ENCODE results near the gene CISH. TPM values are rescaled to one million over a fixed set of nuclear protein-coding genes. Genes with fewer than 3 reads are reported as not detected.

The CISH gene
- total RNA-seq, 1 donor from 2014 or later: 6.1 TPM

DNA sequence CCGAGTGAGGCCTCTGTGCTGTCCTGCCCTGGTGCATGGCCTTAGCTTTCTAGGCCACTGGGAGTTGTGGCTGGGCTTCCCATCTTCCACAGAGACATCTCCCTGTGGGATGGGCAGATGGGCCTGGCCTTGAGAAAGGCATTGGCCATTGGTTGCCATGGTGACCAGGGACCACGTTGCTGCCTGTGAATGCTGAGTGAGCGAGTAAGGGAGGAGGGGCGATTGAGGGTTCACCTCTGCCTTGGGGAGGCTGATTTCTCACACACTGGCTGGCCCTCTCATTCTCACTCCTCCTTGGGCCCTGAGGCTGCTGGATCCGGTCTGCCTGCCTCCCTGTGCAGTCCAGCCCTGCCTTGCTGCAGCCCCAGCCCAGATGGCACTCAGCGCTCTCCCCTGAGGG, 36.7 kb upstream of the CISH start:
- peaks cover 0 to 16% of the 10 kb centered on the region in 2 donors for H3K4me1 ChIP-seq
- no peaks in the 10 kb centered on the region for H3K27me3 ChIP-seq
- H3K4me3 ChIP-seq: no peak overlapping the region
- H3K9me3 ChIP-seq: no peaks in the 10 kb centered on the region
- DNase-seq (ENCODE audit: low spot score in 2 of 2): no peak
- no peak overlapping the region for H3K27ac ChIP-seq
- intact Hi-C loops (cut with DNase I): no loop called here
- no peak for TF ChIP-seq CTCF (IDR thresholded peaks at IDR 0.05)
- H3K36me3 ChIP-seq: peaks cover 0 to 23% of the 10 kb centered on the region in 2 donors

DNA sequence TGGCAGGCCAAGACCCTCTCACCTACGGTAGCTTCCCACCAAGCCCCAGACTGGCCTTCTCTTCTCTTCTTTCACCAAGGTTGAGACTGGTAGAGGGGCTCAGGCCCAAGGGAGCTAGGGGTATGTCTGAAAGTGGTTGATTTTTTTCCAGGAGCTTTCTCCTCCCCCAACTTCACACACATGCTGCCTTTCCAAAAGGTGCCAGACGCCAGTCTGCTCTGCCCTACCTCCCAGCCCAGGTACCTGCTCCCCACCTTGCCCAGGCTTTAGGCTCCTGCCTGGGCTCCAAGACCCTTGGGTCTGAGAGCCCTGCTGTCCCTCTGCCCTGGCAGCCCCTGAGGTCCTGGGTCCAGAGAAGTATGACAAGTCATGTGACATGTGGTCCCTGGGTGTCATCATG, 33.8 kb upstream of the CISH start:
- no peaks in the 10 kb centered on the region for H3K9me3 ChIP-seq
- peaks cover 6 to 33% of the 10 kb centered on the region in 2 donors for H3K36me3 ChIP-seq
- H3K27ac ChIP-seq: no peak overlapping the region
- intact Hi-C loops (cut with DNase I): no loop called here
- H3K4me3 ChIP-seq: no peak overlapping the region
- no peak for TF ChIP-seq CTCF (IDR thresholded peaks at IDR 0.05)
- H3K27me3 ChIP-seq: no peaks in the 10 kb centered on the region
- H3K4me1 ChIP-seq: peaks cover 0 to 16% of the 10 kb centered on the region in 2 donors
- DNase-seq (ENCODE audit: low spot score in 2 of 2): no peak

GRCh38 chr3:50644561-50644960, 33.0 kb upstream of the CISH start:
- peaks cover 7 to 33% of the 10 kb centered on the region in 2 donors for H3K36me3 ChIP-seq

GRCh38 chr3:50642382-50642781, 30.8 kb upstream of the CISH start:
- peaks cover 7 to 33% of the 10 kb centered on the region in 2 donors for H3K36me3 ChIP-seq
- intact Hi-C loops (cut with DNase I): no loop called here

More at GRCh38 chr3:50644561-50644960, 33.0 kb upstream of the CISH start:
- DNase-seq (ENCODE audit: low spot score in 2 of 2): no peak
- no peak for TF ChIP-seq CTCF (IDR thresholded peaks at IDR 0.05)
- no peaks in the 10 kb centered on the region for H3K9me3 ChIP-seq
- no peak overlapping the region for H3K4me3 ChIP-seq
- peaks cover 0 to 13% of the 10 kb centered on the region in 2 donors for H3K4me1 ChIP-seq
- H3K27ac ChIP-seq: peak overlapping the region in 1 of 2 donors; percentile 4
- H3K27me3 ChIP-seq: no peaks in the 10 kb centered on the region
- intact Hi-C loops (cut with DNase I): no loop called here

GRCh38 chr3:50639055-50639494, 27.5 kb upstream of the CISH start:
- intact Hi-C loops (cut with DNase I): no loop called here
- no peak for TF ChIP-seq CTCF (IDR thresholded peaks at IDR 0.05)
- Histone ChIP-seq H3K4me1 (peaks cover 0 to 3% of the 10 kb centered on the region in 2 donors), H3K36me3 (peaks cover 7 to 13% of the 10 kb centered on the region in 2 donors), H3K27ac (no peak overlapping the region), H3K27me3 (no peaks in the 10 kb centered on the region), H3K4me3 (no peak overlapping the region), H3K9me3 (no peaks in the 10 kb centered on the region)
- no peak for DNase-seq (ENCODE audit: low spot score in 2 of 2)

More at GRCh38 chr3:50642382-50642781, 30.8 kb upstream of the CISH start:
- Histone ChIP-seq H3K4me1 (peaks cover 0 to 9% of the 10 kb centered on the region in 2 donors), H3K4me3 (no peak overlapping the region), H3K27ac (no peak overlapping the region), H3K27me3 (no peaks in the 10 kb centered on the region), H3K9me3 (no peaks in the 10 kb centered on the region)
- no peak for DNase-seq (ENCODE audit: low spot score in 2 of 2)
- no peak for TF ChIP-seq CTCF (IDR thresholded peaks at IDR 0.05)

GRCh38 chr3:50637945-50638344, 26.4 kb upstream of the CISH start:
- DNase-seq (ENCODE audit: low spot score in 2 of 2): no peak
- Histone ChIP-seq H3K27ac (no peak overlapping the region), H3K4me1 (no peaks in the 10 kb centered on the region), H3K9me3 (no peaks in the 10 kb centered on the region), H3K27me3 (no peaks in the 10 kb centered on the region), H3K4me3 (no peak overlapping the region), H3K36me3 (peaks cover 7% of the 10 kb centered on the region in 2 donors)
- TF ChIP-seq CTCF (IDR thresholded peaks at IDR 0.05): no peak
- intact Hi-C loops (cut with DNase I): no loop called here
